Spleen (tissue), 7 donors: ENCODE measurements around the gene FBXO10.

ENCODE experiments used
- POLR2A ChIP-seq, 3 donors: fragments of 450-650 bp; IDR thresholded peaks; one replicate each; pipeline ENCODE4 v1.5.1; 2017; ENCODE audit warnings: antibody characterized with exemption in 3 of 3, mild to moderate bottlenecking in 1 of 3
- POLR2AphosphoS5 ChIP-seq, 3 donors: sonication (generic); formaldehyde crosslinking; IDR thresholded peaks; one replicate each; pipeline ENCODE4 v1.5.1; 2017; ENCODE audit warnings: antibody characterized with exemption in 3 of 3
- TF ChIP-seq, protein P1 (sequence below), 11 experiments: fragments of 200-600 bp in 7 of 11; fragments of 450-650 bp in 4 of 11; sonication (generic) in 4 of 11; IDR thresholded peaks in 8 of 11; conservative IDR thresholded peaks in 3 of 11; 1 replicate in 7 of 11; 2 replicates in 4 of 11; pipeline versions ENCODE4 v1.4.0 to v1.8.0; 2016 to 2021; ENCODE audit warnings: antibody characterized with exemption in 11 of 11, inconsistent platforms in 4 of 11, mild to moderate bottlenecking in 1 of 11
- donor health status: DM: no; HTN: no; CAD: no; lungs with moderate emphysema.
- donor health status: DM: no; HTN: no; CAD: no.
- donor health status: DM: no; HTN: no; CAD: no.

- TF ChIP-seq, protein P1, sequence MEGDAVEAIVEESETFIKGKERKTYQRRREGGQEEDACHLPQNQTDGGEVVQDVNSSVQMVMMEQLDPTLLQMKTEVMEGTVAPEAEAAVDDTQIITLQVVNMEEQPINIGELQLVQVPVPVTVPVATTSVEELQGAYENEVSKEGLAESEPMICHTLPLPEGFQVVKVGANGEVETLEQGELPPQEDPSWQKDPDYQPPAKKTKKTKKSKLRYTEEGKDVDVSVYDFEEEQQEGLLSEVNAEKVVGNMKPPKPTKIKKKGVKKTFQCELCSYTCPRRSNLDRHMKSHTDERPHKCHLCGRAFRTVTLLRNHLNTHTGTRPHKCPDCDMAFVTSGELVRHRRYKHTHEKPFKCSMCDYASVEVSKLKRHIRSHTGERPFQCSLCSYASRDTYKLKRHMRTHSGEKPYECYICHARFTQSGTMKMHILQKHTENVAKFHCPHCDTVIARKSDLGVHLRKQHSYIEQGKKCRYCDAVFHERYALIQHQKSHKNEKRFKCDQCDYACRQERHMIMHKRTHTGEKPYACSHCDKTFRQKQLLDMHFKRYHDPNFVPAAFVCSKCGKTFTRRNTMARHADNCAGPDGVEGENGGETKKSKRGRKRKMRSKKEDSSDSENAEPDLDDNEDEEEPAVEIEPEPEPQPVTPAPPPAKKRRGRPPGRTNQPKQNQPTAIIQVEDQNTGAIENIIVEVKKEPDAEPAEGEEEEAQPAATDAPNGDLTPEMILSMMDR (IDR thresholded peaks at IDR 0.05 in 8 of 11, conservative IDR thresholded peaks at IDR 0.05 in 3 of 11) = no peak
- TF ChIP-seq POLR2AphosphoS5 (IDR thresholded peaks at IDR 0.05) (no peak), POLR2A (IDR thresholded peaks at IDR 0.05) (no peak)
These were observed 89.3 kb downstream of the FBXO10 start for GRCh38 chr9:37486616-37487548.
